ENCODE measurements around the gene SPTY2D1.
"Not testable (repeated sequence)": the region's sequence is repeated elsewhere in the genome, so short reads cannot be mapped to it uniquely, and the experiment has no call there.

Gene SPTY2D1

GRCh38 chr11:18634140-18635032, at the start of gene SPTY2D1:
SPTY2D1 (minus strand) TSS chr11:18634342; CDS start chr11:18634257, 85 bp downstream.
- DNase-seq: peak; percentile 95

- DNase-seq: no peak
These were observed 48.3 kb upstream of the SPTY2D1 start for GRCh38 chr11:18682466-18682865.

- DNase-seq: not testable (repeated sequence)
These were observed 47.8 kb upstream of the SPTY2D1 start for GRCh38 chr11:18681949-18682348.

GRCh38 chr11:18677560-18677959, 43.4 kb upstream of the SPTY2D1 start:
- DNase-seq: no peak

GRCh38 chr11:18676803-18677202, 42.7 kb upstream of the SPTY2D1 start:
- no peak for DNase-seq

- peak; percentile 2 for DNase-seq
These were observed 38.1 kb upstream of the SPTY2D1 start for GRCh38 chr11:18672209-18672608.

GRCh38 chr11:18671246-18671645, 37.1 kb upstream of the SPTY2D1 start:
- DNase-seq: no peak

GRCh38 chr11:18669711-18670110, 35.6 kb upstream of the SPTY2D1 start:
- no peak for DNase-seq

GRCh38 chr11:18669219-18669596, 35.1 kb upstream of the SPTY2D1 start:
- no peak for DNase-seq

GRCh38 chr11:18668131-18668530, 34.0 kb upstream of the SPTY2D1 start:
- no peak for DNase-seq

- DNase-seq: not testable (repeated sequence)
These were observed 31.3 kb upstream of the SPTY2D1 start for GRCh38 chr11:18665353-18665872.

- DNase-seq: no peak
These were observed 23.5 kb upstream of the SPTY2D1 start for GRCh38 chr11:18657673-18658072.

GRCh38 chr11:18650859-18651557, 16.9 kb upstream of the SPTY2D1 start:
- no peak for DNase-seq

GRCh38 chr11:18650353-18650752, 16.2 kb upstream of the SPTY2D1 start:
- DNase-seq: no peak

- DNase-seq: not testable (repeated sequence)
These were observed 8.9 kb upstream of the SPTY2D1 start for GRCh38 chr11:18643034-18643433.

GRCh38 chr11:18641677-18642076, 7.5 kb upstream of the SPTY2D1 start:
- no peak for DNase-seq

GRCh38 chr11:18633256-18634139, 644 bp downstream of the SPTY2D1 start:
- DNase-seq: peak; percentile 15

- DNase-seq: no peak
These were observed 1.3 kb downstream of the SPTY2D1 start for GRCh38 chr11:18632841-18633240.

- no peak for DNase-seq
These were observed 10.0 kb downstream of the SPTY2D1 start for GRCh38 chr11:18624161-18624560.

- DNase-seq: no peak
These were observed 10.4 kb downstream of the SPTY2D1 start for GRCh38 chr11:18623707-18624106.

- DNase-seq: no peak
These were observed 15.7 kb downstream of the SPTY2D1 start for GRCh38 chr11:18618342-18619025.

- no peak for DNase-seq
These were observed 16.3 kb downstream of the SPTY2D1 start for GRCh38 chr11:18617688-18618341.

Measured in stimulated activated CD4-positive, alpha-beta T cell treated with anti-CD3 and anti-CD28 coated beads, Interleukin-4, amount 100 ng/mL, for 1 hour (primary cell).